Left lobe of liver (tissue), 2 donors: ENCODE results near the gene GIMAP1. TPM values are rescaled to one million over a fixed set of nuclear protein-coding genes. Genes with fewer than 3 reads are reported as not detected.

Experiments
- ATAC-seq: fragments of 200-7000 bp; cut with Tn5 transposase; one replicate; pipeline ENCODE4 v1.9.1; 2020; ENCODE audit warnings: mild to moderate bottlenecking, moderate library complexity
- DNase-seq: peaks from one replicate; pipeline ENCODE4 v3.0.0-alpha.2; 2020; ENCODE audit warnings: low spot score
- total RNA-seq: library from RNA; stranded (reverse); gene quantifications from one replicate; pipeline ENCODE4 v1.2.1, GENCODE V29; 2021
- donor health status: DM: no; HTN: no; CAD: no; lungs with moderate emphysema.
- donor health status: DM: no; HTN: yes; CAD: no.

Gene GIMAP1
- total RNA-seq, 1 donor from 2014 or later: 1.4 TPM

- ATAC-seq: no peak
- DNase-seq: no peak
Observed at GRCh38 chr7:150745876-150746275, 29.5 kb downstream of the GIMAP1 start.

- DNase-seq: no peak
- no peak for ATAC-seq
Observed at GRCh38 chr7:150746921-150747320, 30.5 kb downstream of the GIMAP1 start.

GRCh38 chr7:150748376-150748775, 32.0 kb downstream of the GIMAP1 start:
- no peak for ATAC-seq
- DNase-seq: no peak

- peak; percentile 65 for ATAC-seq
- no peak for DNase-seq
Observed at GRCh38 chr7:150751702-150752101, 35.3 kb downstream of the GIMAP1 start.

- DNase-seq: no peak
- ATAC-seq: no peak
Observed at GRCh38 chr7:150753239-150753638, 36.8 kb downstream of the GIMAP1 start.

GRCh38 chr7:150753826-150754603, 37.6 kb downstream of the GIMAP1 start:
- DNase-seq: no peak
- peak; percentile 46 for ATAC-seq

- ATAC-seq (no peak), DNase-seq (no peak)
Observed at GRCh38 chr7:150754951-150755350, 38.5 kb downstream of the GIMAP1 start.

GRCh38 chr7:150755473-150756099, 39.2 kb downstream of the GIMAP1 start:
- peak; percentile 16 for ATAC-seq
- DNase-seq: no peak

GRCh38 chr7:150756166-150756565, 39.8 kb downstream of the GIMAP1 start:
- no peak for DNase-seq
- no peak for ATAC-seq

- no peak for DNase-seq
- ATAC-seq: peak; percentile 86
Observed at GRCh38 chr7:150756858-150757257, 40.4 kb downstream of the GIMAP1 start.

GRCh38 chr7:150759479-150759878, 43.1 kb downstream of the GIMAP1 start:
- ATAC-seq: no peak

GRCh38 chr7:150766334-150766709, 49.9 kb downstream of the GIMAP1 start:
- DNase-seq (no peak), ATAC-seq (peak; percentile 9)

More at GRCh38 chr7:150759479-150759878, 43.1 kb downstream of the GIMAP1 start:
- DNase-seq: no peak

- DNase-seq (peak; percentile 87), ATAC-seq (peak; percentile 75)
Observed at GRCh38 chr7:150769768-150770167, 53.4 kb downstream of the GIMAP1 start.

Other genes starting within 250 kb of the GIMAP1 start
- 4.4 TPM for gene GIMAP7, start 201.7 kb upstream of the GIMAP1 start, total RNA-seq
- 9.8 TPM for gene GIMAP4, start 149.2 kb upstream of the GIMAP1 start, total RNA-seq
- 6.5 TPM for gene GIMAP6, start 84.2 kb upstream of the GIMAP1 start, total RNA-seq
- 5.3 TPM for gene GIMAP2, start 30.9 kb upstream of the GIMAP1 start, total RNA-seq
- gene GIMAP5, start 20.8 kb downstream of the GIMAP1 start, total RNA-seq: 3.7 TPM
- gene TMEM176B, start 83.8 kb downstream of the GIMAP1 start, total RNA-seq: 906 TPM
- 449 TPM for gene TMEM176A, start 84.2 kb downstream of the GIMAP1 start, total RNA-seq
- 18.9 TPM for gene AOC1, start 135.9 kb downstream of the GIMAP1 start, total RNA-seq